H1 (cell line): ENCODE results near the gene TRIM23. TPM values are rescaled to one million over a fixed set of nuclear protein-coding genes. Genes with fewer than 3 reads are reported as not detected.

Experiments
- CTCF ChIA-PET: fragments of 300-600 bp; sonication (Branson Sonifier 250); formaldehyde crosslinking; loops from one replicate; lab custom pipeline; 2021; ENCODE audit not compliant: partially characterized antibody; lab: Charles Lee
- POLR2A ChIA-PET: fragments of 300-600 bp; sonication (Branson Sonifier 250); formaldehyde crosslinking; loops from one replicate; lab custom pipeline; 2021; ENCODE audit warnings: inconsistent platforms; ENCODE audit not compliant: partially characterized antibody; lab: Charles Lee
- DNase-seq, 2 experiments: peaks; one replicate each; pipeline versions ENCODE4 v3.0.0 to v3.0.0-alpha.2; 2010 to 2022; ENCODE audit warnings: low spot score in 2 of 2, low read depth in 1 of 2, mixed read lengths in 1 of 2
- FAIRE-seq: peaks from 2 replicates; lab custom pipeline; 2011; peaks lifted over from hg19 to GRCh38; lab: Jason Lieb, UNC
- H2AFZ ChIP-seq: 2 replicates; pipeline ENCODE4 v1.8.1; 2012; ENCODE audit warnings: low read length, inconsistent platforms
- H2AK5ac ChIP-seq: 2 replicates; pipeline ENCODE4 v1.6.1; 2013; ENCODE audit warnings: low read depth, low read length
- H2BK120ac ChIP-seq: replicated peaks from 2 replicates; pipeline ENCODE3; 2013; ENCODE audit warnings: low read depth, low read length, inconsistent platforms
- H2BK12ac ChIP-seq: 2 replicates; pipeline ENCODE4 v1.6.1; 2013; ENCODE audit warnings: low read depth, low read length
- H2BK15ac ChIP-seq: 2 replicates; pipeline ENCODE4 v1.6.1; 2013; ENCODE audit warnings: low read length
- H2BK20ac ChIP-seq: 2 replicates; pipeline ENCODE4 v1.6.1; 2013; ENCODE audit warnings: low read length
- H2BK5ac ChIP-seq: 2 replicates; pipeline ENCODE4 v1.6.1; 2013; ENCODE audit warnings: low read depth, low read length
- H3K14ac ChIP-seq: 2 replicates; pipeline ENCODE4 v1.6.1; 2013; ENCODE audit warnings: inconsistent platforms; ENCODE audit not compliant: insufficient read length
- H3K18ac ChIP-seq: 2 replicates; pipeline ENCODE4 v1.6.1; 2013; ENCODE audit warnings: low read length; ENCODE audit errors: extremely low read depth
- H3K23ac ChIP-seq: 2 replicates; pipeline ENCODE4 v1.6.1; 2013; ENCODE audit warnings: inconsistent platforms; ENCODE audit not compliant: insufficient read length
- H3K23me2 ChIP-seq: 2 replicates; pipeline ENCODE4 v1.6.1; 2013; ENCODE audit warnings: low read depth, low read length
- H3K27ac ChIP-seq: 2 replicates; pipeline ENCODE4 v1.6.1; 2011; ENCODE audit warnings: low read depth, low read length, inconsistent platforms
- H3K27me3 ChIP-seq, 4 experiments: replicated peaks in 1 of 4; 1 replicate in 1 of 4; 2 replicates in 3 of 4; pipeline versions ENCODE4 v1.6.1 to v1.8.1; 2011 to 2013; ENCODE audit warnings: low read length in 3 of 4, mild to moderate bottlenecking in 3 of 4, inconsistent platforms in 2 of 4, mixed read lengths in 2 of 4, moderate library complexity in 1 of 4; ENCODE audit not compliant: control insufficient read depth in 3 of 4, insufficient read depth in 3 of 4; ENCODE audit errors: extremely low read depth in 1 of 4
- H3K36me3 ChIP-seq, 4 experiments: 2 replicates each; pipeline versions ENCODE4 v1.6.1 to v1.8.1; 2011 to 2013; ENCODE audit warnings: mild to moderate bottlenecking in 4 of 4, low read length in 3 of 4, moderate library complexity in 2 of 4, control low read depth in 1 of 4, inconsistent platforms in 1 of 4; ENCODE audit not compliant: insufficient read depth in 4 of 4, control insufficient read depth in 2 of 4
- H3K4ac ChIP-seq: replicated peaks from 2 replicates; pipeline ENCODE3; 2013; ENCODE audit warnings: low read length, low read depth, mixed read lengths, inconsistent platforms; ENCODE audit not compliant: insufficient read length
- H3K4me1 ChIP-seq, 4 experiments: replicated peaks in 1 of 4; 1 replicate in 1 of 4; 2 replicates in 3 of 4; pipeline versions ENCODE4 v1.6.1 to v1.8.1; 2011 to 2013; ENCODE audit warnings: low read length in 3 of 4, inconsistent platforms in 2 of 4, mixed read lengths in 1 of 4; ENCODE audit not compliant: insufficient read depth in 4 of 4, control insufficient read depth in 3 of 4
- H3K4me2 ChIP-seq, 2 experiments: 2 replicates each; pipeline versions ENCODE4 v1.6.1 to v1.8.1; 2011 to 2013; ENCODE audit warnings: low read depth in 2 of 2, low read length in 2 of 2, control low read depth in 1 of 2, inconsistent platforms in 1 of 2, mild to moderate bottlenecking in 1 of 2; ENCODE audit not compliant: insufficient read depth in 1 of 2
- H3K4me3 ChIP-seq, 4 experiments: fragments of 200-600, 300-600 bp in 1 of 4; sonication (generic), shearing (Covaris generic), sonication (Bioruptor Twin) in 1 of 4; 2 replicates each; pipeline versions ENCODE4 v1.5.1 to v1.8.1; 2011 to 2016; ENCODE audit warnings: low read length in 4 of 4, low read depth in 3 of 4, control low read depth in 2 of 4, inconsistent platforms in 2 of 4, mild to moderate bottlenecking in 2 of 4, mixed read lengths in 1 of 4, moderate library complexity in 1 of 4; ENCODE audit not compliant: insufficient read depth in 2 of 4; ENCODE audit errors: extremely low read depth in 1 of 4
- H3K56ac ChIP-seq: replicated peaks from 2 replicates; pipeline ENCODE3; 2013; ENCODE audit warnings: low read depth, mild to moderate bottlenecking, mixed read lengths, low read length, inconsistent platforms; ENCODE audit not compliant: insufficient read length
- H3K79me1 ChIP-seq: 2 replicates; pipeline ENCODE4 v1.6.1; 2013; ENCODE audit warnings: low read depth, low read length, control low read depth
- H3K79me2 ChIP-seq, 2 experiments: 2 replicates each; pipeline versions ENCODE4 v1.6.1 to v1.8.1; 2012 to 2013; ENCODE audit warnings: low read length in 2 of 2, mild to moderate bottlenecking in 2 of 2, inconsistent platforms in 1 of 2; ENCODE audit not compliant: insufficient read depth in 2 of 2, control insufficient read depth in 1 of 2
- H3K9ac ChIP-seq, 4 experiments: replicated peaks in 1 of 4; 1 replicate in 1 of 4; 2 replicates in 3 of 4; pipeline versions ENCODE4 v1.6.1 to v1.8.1; 2011 to 2013; ENCODE audit warnings: low read depth in 3 of 4, low read length in 3 of 4, control low read depth in 2 of 4, mild to moderate bottlenecking in 2 of 4, moderate library complexity in 2 of 4, inconsistent platforms in 1 of 4; ENCODE audit errors: extremely low read depth in 1 of 4
- H3K9me3 ChIP-seq, 2 experiments: 2 replicates each; pipeline versions ENCODE4 v1.6.1 to v1.8.1; 2012 to 2013; ENCODE audit warnings: mild to moderate bottlenecking in 2 of 2, moderate library complexity in 2 of 2, control low read depth in 1 of 2, inconsistent platforms in 1 of 2, low read depth in 1 of 2, low read length in 1 of 2, mixed read lengths in 1 of 2; ENCODE audit not compliant: insufficient read depth in 2 of 2
- H4K20me1 ChIP-seq, 2 experiments: replicated peaks in 1 of 2; 2 replicates each; pipeline versions ENCODE3 to v1.8.1; 2011 to 2013; ENCODE audit warnings: inconsistent platforms in 2 of 2, low read length in 2 of 2, mild to moderate bottlenecking in 1 of 2; ENCODE audit not compliant: insufficient read depth in 2 of 2, control insufficient read depth in 1 of 2
- H4K5ac ChIP-seq: 2 replicates; pipeline ENCODE4 v1.6.1; 2013; ENCODE audit warnings: low read length, low read depth, mixed read lengths, inconsistent platforms; ENCODE audit not compliant: insufficient read length
- H4K8ac ChIP-seq: 2 replicates; pipeline ENCODE4 v1.8.0; 2013; ENCODE audit warnings: mild to moderate bottlenecking, moderate library complexity, low read length, inconsistent platforms; ENCODE audit not compliant: insufficient read depth; ENCODE audit errors: extremely low read depth
- H4K91ac ChIP-seq: replicated peaks from 2 replicates; pipeline ENCODE3; 2013; ENCODE audit warnings: low read length, mixed read lengths, inconsistent platforms; ENCODE audit not compliant: insufficient read length
- ASH2L ChIP-seq: fragments of 200-600, 300-600 bp; sonication (generic); IDR thresholded peaks from one replicate; pipeline ENCODE4 v1.7.1; 2017; ENCODE audit warnings: low read length
- BACH1 ChIP-seq: IDR thresholded peaks from 2 replicates; pipeline ENCODE4 v1.6.1; 2012; ENCODE audit warnings: low read length, improper control_type of control experiment
- CEBPB ChIP-seq: IDR thresholded peaks from 2 replicates; pipeline ENCODE4 v1.6.1; 2012; ENCODE audit warnings: low read depth, low read length
- CREB1 ChIP-seq: IDR thresholded peaks from 2 replicates; pipeline ENCODE4 v1.6.1; 2012; ENCODE audit warnings: inconsistent platforms
- KDM4A ChIP-seq: IDR thresholded peaks from one replicate; pipeline ENCODE4 v1.7.1; 2012; ENCODE audit warnings: low read depth, mild to moderate bottlenecking, moderate library complexity, low read length, inconsistent platforms; ENCODE audit not compliant: severe bottlenecking
- NANOG ChIP-seq: IDR thresholded peaks from 2 replicates; pipeline ENCODE4 v1.6.1; 2011; ENCODE audit warnings: low read length, low read depth, mild to moderate bottlenecking, inconsistent platforms; ENCODE audit not compliant: insufficient read depth, poor library complexity, severe bottlenecking
- POLR2A ChIP-seq, 2 experiments: IDR thresholded peaks; 1 replicate in 1 of 2; 2 replicates in 1 of 2; pipeline ENCODE4 v1.6.1; 2011; ENCODE audit warnings: low read depth in 2 of 2, low read length in 2 of 2, mild to moderate bottlenecking in 2 of 2; ENCODE audit errors: control extremely low read depth in 1 of 2
- POLR2AphosphoS5 ChIP-seq: IDR thresholded peaks from 2 replicates; pipeline ENCODE4 v1.6.1; 2011; ENCODE audit warnings: low read depth, low read length
- RAD21 ChIP-seq, 2 experiments: IDR thresholded peaks in 1 of 2; conservative IDR thresholded peaks in 1 of 2; 2 replicates each; pipeline ENCODE4 v1.6.1; 2011; ENCODE audit warnings: low read depth in 2 of 2, low read length in 2 of 2, improper control_type of control experiment in 1 of 2, inconsistent platforms in 1 of 2, mild to moderate bottlenecking in 1 of 2, moderate library complexity in 1 of 2
- SAP30 ChIP-seq: fragments of 300-600 bp; sonication (generic); IDR thresholded peaks from 2 replicates; pipeline ENCODE4 v1.7.1; 2012; ENCODE audit warnings: low read length, moderate library complexity, mild to moderate bottlenecking, inconsistent platforms; ENCODE audit not compliant: insufficient read depth, insufficient replicate concordance
- SIX5 ChIP-seq: IDR thresholded peaks from 2 replicates; pipeline ENCODE4 v1.6.1; 2011; ENCODE audit warnings: mild to moderate bottlenecking, low read depth, low read length
- SP1 ChIP-seq: IDR thresholded peaks from 2 replicates; pipeline ENCODE4 v1.6.1; 2011; ENCODE audit warnings: low read depth, low read length
- SUZ12 ChIP-seq: fragments of 200-600 bp; sonication (generic); IDR thresholded peaks from 2 replicates; pipeline ENCODE4 v1.6.1; 2012; ENCODE audit warnings: mild to moderate bottlenecking, inconsistent platforms, low read length, moderate library complexity, mixed read lengths
- USF2 ChIP-seq: IDR thresholded peaks from 2 replicates; pipeline ENCODE4 v1.6.1; 2011; ENCODE audit warnings: low read length, improper control_type of control experiment
- WGBS, 2 experiments: shearing (Covaris generic) in 1 of 2; methylation state at CpG; one replicate each; pipeline versions ENCODE4 v1.1.6 to v1.1.7; 2013 to 2015; ENCODE audit warnings: low lambda C conversion rate in 2 of 2, mixed read lengths in 2 of 2, inconsistent platforms in 1 of 2, low coverage in 1 of 2, missing lambda C conversion rate in 1 of 2; ENCODE audit not compliant: insufficient replicate concordance in 2 of 2, insufficient coverage in 1 of 2, insufficient read length in 1 of 2; ENCODE audit errors: extremely low coverage in 1 of 2, missing lambda C conversion rate in 1 of 2; 5-methylcytosine and 5-hydroxymethylcytosine counted together
- polyA plus RNA-seq, 7 experiments: library from polyadenylated mRNA; depleted of rRNA in 3 of 7; stranded (reverse) in 5 of 7; unstranded in 2 of 7; fragments of >200 nt in 5 of 7; fragments of 200-250 nt in 2 of 7; gene quantifications; 1 replicate in 5 of 7; 2 replicates in 1 of 7; 4 replicates in 1 of 7; pipeline versions ENCODE4 v1.2.1 to v1.2.3, GENCODE V29; 2011 to 2013; ENCODE audit warnings: missing spikeins in 2 of 7, mixed read lengths in 2 of 7
- total RNA-seq: library from RNA; stranded (reverse); fragmentation: NEBNext Ultra II Directional; extraction: Animal tissue kit (Norgen Biotek cat#: 25700); gene quantifications from 2 replicates; pipeline ENCODE4 v1.2.1, GENCODE V29; 2021

The TRIM23 gene
- total and polyA plus RNA-seq, 2 of the 8 experiments (the other 6 are each of a cell fraction or from before 2014, with no cell fraction given): 2.5 to 11.7 TPM

GRCh38 chr5:65556181-65556580 is 68.0 kb downstream of the TRIM23 start:
- ChIA-PET CTCF (interaction anchor here (0.6 to 2.2 kb wide), 3 partner anchors 21 to 277 kb away, joined by 3 to 5 read pairs (median 3); no protein-coding TSS in a partner anchor), POLR2A (interaction anchor here (0.6 kb wide), 1 partner anchor 502 kb away, joined by 3 read pairs; no protein-coding TSS in a partner anchor)
- no peak overlapping the region for H2BK120ac ChIP-seq
- no peak overlapping the region for H3K4me3 ChIP-seq
- no peak overlapping the region for H3K14ac ChIP-seq
- H3K23ac ChIP-seq: no peak overlapping the region
- no peak overlapping the region for H2BK15ac ChIP-seq
- H2BK5ac ChIP-seq: no peak overlapping the region
- no peak overlapping the region for H2BK12ac ChIP-seq
- no peak overlapping the region for H3K18ac ChIP-seq
- DNase-seq (no peak), FAIRE-seq (no peak)
- H3K23me2 ChIP-seq: no peaks in the 10 kb centered on the region
- H4K20me1 ChIP-seq: no peaks in the 10 kb centered on the region
- peaks cover 4 to 39% (median 7%) of the 10 kb centered on the region in 4 experiments; a peak in 5 of 8 replicates for H3K36me3 ChIP-seq
- H3K79me1 ChIP-seq: no peaks in the 10 kb centered on the region
- no peak overlapping the region for H3K27ac ChIP-seq
- H3K9ac ChIP-seq: no peak overlapping the region
- H4K91ac ChIP-seq: no peak overlapping the region
- no peak overlapping the region for H3K56ac ChIP-seq
- H3K9me3 ChIP-seq: no peaks in the 10 kb centered on the region
- no peak overlapping the region for H3K4me2 ChIP-seq
- H3K4me1 ChIP-seq: no peaks in the 10 kb centered on the region
- no peak overlapping the region for H2BK20ac ChIP-seq
- H3K79me2 ChIP-seq: peaks cover 0 to 12% of the 10 kb centered on the region in 2 experiments; a peak in 2 of 4 replicates
- no peak overlapping the region for H4K5ac ChIP-seq
- 89% methylated on average over 2 of the region's 2 CpGs; no CpG with 5 or more reads in 1 of the 2 experiments for WGBS, 2 experiments
- no peak overlapping the region for H2AFZ ChIP-seq
- H3K4ac ChIP-seq: no peak overlapping the region
- no peaks in the 10 kb centered on the region for H3K27me3 ChIP-seq
- H4K8ac ChIP-seq: no peak overlapping the region
- H2AK5ac ChIP-seq: no peak overlapping the region
- TF ChIP-seq POLR2A (IDR thresholded peaks at IDR 0.05; ENCODE audit: control extremely low read depth in 1 of 2, low read depth in 2 of 2, low read length in 2 of 2): no peak
- TF ChIP-seq NANOG: no peak
- no peak for TF ChIP-seq BACH1
- no peak for TF ChIP-seq SAP30
- TF ChIP-seq CEBPB: no peak
- TF ChIP-seq USF2: no peak
- no peak for TF ChIP-seq SIX5
- no peak for TF ChIP-seq CREB1
- no peak for TF ChIP-seq ASH2L
- TF ChIP-seq SUZ12: no peak
- TF ChIP-seq POLR2AphosphoS5: no peak
- no peak for TF ChIP-seq SP1
- TF ChIP-seq KDM4A: no peak
- TF ChIP-seq RAD21 (IDR thresholded peaks at IDR 0.05 in 1 of 2, conservative IDR thresholded peaks at IDR 0.05 in 1 of 2; ENCODE audit: low read depth in 2 of 2, low read length in 2 of 2): no peak
